Measurements from ENCODE around the gene LIMS3.
"Not testable (repeated sequence)": the region's sequence is repeated elsewhere in the genome, so short reads cannot be mapped to it uniquely, and the experiment has no call there.

DNA sequence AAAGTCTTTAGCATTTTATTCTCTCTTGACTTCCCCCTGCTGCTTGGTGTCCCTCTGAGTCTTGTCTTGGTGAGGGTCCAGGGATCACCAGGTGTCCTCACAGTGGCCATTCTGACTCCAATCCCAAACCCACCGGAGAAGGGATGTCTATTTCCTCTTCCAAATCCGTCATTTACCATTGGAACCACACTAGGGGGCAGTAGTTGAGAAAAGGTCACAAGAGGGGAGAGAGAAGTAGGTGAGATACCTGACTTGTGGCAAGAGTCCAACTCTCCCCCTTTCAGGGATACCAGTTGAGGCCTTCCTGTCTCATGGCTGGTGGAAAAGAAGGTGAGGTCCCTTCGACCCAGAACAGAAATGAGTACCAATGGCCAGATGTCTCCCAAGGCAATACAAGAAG lies 21.9 kb upstream of the LIMS3 start:
- not testable (repeated sequence) for TF ChIP-seq EZH2 (IDR thresholded peaks at IDR 0.05; ENCODE audit: insufficient read depth, poor library complexity, severe bottlenecking); EZH2phosphoT487 (IDR thresholded peaks at IDR 0.05; ENCODE audit: insufficient read depth, low read depth)

Data from GM23248 (cell line).